NCI-H748 (cell line): ENCODE measurements around the gene DCC.

Experiments
- DNase-seq: peaks from one replicate; lab custom pipeline; 2025; ENCODE audit not compliant: unreplicated experiment; lab: John Stamatoyannopoulos, UW

DCC gene

DNA sequence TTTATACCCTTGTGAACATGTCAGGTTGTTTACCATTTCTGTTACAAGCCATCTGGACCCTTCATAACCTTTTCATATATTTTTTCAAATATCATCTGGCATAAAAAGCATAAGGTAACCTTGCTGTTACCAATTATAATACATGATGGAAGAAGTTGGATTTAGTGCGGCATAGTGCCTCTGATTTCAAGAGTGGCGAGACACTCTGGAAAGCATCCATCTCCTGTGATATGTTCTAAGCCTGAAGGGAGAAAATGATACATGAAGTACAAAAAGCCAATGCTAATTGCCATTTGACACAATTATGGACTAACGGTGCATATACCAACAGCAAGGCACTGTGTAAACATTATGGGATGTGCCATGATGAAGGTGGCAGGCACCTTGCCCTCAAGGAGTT is 75.1 kb downstream of the DCC start:
- DNase-seq: no peak

- DNase-seq: peak; percentile 58
Measured at GRCh38 chr18:52422985-52423601, 83.1 kb downstream of the DCC start.

DNA sequence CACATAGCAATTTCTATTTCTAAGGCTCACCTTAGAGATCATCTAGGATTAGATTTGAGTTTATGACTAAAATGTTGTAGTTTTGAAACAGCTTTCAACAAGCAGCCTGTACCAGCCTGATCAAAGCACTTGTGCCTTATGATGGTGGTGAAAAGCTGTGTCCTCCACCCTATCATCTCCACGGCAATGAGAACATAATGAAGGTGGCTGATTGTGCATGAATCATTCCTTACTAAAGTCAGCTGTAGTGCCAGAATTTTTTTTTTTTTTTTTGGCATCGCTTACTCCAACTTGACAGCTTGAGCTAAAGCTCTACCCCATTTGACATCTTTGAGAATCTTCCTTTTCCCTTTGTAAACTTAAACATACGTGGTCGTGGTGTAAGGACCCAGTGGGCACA is 86.0 kb downstream of the DCC start:
- peak; percentile 21 for DNase-seq

- no peak for DNase-seq
Measured at GRCh38 chr18:52426462-52426861, 86.5 kb downstream of the DCC start.

DNA sequence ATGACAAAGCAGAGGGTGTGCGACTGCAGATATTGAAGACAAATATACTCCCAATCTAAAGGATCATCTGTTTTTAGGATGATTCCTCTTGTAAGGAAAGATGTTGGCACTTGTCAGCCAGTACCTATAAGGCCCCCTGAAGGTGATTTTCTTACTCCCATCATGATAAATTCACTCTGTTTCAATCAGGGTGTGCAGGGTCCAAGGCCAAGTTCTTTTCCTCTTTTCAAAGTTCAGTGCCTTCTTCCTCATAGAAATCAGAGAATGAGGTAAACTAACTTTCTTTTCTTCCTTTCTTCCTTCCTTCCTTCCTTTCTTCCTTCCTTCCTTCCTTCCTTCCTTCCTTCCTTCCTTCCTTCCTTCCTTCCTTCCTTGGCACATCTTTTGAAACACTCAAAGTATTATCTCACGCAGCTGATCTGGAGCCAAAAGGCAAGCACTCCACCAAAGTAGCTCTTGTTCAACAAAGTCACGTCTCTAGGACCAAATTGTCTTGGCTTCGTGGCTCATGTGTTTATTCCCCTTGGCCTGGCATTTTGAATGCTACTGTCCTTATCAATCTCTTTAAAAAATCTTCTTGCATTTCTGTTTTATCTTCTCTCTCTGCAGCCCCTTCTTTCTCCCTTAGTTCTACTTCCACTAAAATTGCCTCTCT is 87.7 kb downstream of the DCC start:
- DNase-seq: no peak

- DNase-seq: no peak
Measured at GRCh38 chr18:52431683-52432082, 91.7 kb downstream of the DCC start.

GRCh38 chr18:52433797-52434196 is 93.8 kb downstream of the DCC start:
- no peak for DNase-seq

- DNase-seq: no peak
Measured at GRCh38 chr18:52435301-52435700, 95.3 kb downstream of the DCC start.

DNA sequence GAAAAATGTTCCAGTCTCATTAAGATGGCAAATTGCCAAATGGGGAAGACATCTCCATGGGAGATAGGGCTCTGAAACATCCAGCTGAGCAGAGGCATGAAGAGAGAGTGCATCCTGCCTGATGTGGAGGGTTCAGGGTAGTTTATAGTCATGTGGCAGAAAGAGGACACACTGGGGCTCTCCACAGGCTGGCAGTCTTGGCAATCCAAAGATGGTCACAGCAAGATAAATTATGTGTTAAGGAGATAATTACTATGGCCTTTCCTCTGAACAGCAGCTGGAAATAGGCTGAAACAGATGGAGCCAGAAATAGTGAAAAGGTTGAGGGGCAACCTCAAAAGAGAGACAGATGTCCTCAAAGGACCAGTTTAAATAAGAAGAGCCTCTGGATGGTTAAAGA is 97.2 kb downstream of the DCC start:
- peak; percentile 62 for DNase-seq

GRCh38 chr18:52439457-52439856 is 99.5 kb downstream of the DCC start:
- peak; percentile 71 for DNase-seq

GRCh38 chr18:52441794-52442193 is 101.8 kb downstream of the DCC start:
- no peak for DNase-seq

DNA sequence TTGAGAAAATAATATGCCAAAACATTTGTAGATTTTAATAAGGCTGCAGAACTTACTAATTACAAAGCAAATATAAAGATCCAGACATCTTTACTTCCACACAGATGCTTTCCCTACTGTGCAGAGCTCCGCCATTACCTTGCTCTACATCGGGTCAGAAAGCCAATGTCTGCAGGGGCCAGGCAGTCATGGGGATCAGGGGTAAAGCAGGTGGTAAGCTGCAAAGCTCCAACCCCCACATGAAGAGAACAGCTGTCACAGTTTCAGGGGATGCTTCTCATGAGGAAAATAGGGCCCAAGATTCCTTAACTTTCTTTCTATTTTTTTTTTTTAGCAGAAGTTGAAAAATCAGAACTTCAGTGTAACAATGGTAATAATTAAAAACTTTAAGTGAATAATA is 102.7 kb downstream of the DCC start:
- no peak for DNase-seq

DNA sequence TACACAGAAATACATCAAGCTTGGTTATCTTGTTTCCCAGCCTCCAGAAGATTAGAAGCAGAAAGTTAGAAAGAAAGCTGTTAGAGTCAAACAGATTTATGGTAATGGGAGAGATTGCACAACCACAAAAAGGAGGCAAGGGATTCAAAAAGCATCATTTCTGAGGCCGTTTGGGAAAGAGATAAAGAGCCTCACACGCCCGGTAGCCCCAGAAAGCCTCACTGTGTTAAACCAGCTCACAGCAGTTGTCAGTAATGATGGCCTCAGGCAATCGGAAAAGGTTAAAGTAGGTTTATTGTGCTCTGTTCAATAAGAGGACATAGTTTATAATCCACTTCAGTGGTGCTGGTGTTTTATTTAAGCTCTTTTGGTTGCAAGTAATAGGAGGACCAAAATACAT is 111.3 kb downstream of the DCC start:
- DNase-seq: peak; percentile 85

DNA sequence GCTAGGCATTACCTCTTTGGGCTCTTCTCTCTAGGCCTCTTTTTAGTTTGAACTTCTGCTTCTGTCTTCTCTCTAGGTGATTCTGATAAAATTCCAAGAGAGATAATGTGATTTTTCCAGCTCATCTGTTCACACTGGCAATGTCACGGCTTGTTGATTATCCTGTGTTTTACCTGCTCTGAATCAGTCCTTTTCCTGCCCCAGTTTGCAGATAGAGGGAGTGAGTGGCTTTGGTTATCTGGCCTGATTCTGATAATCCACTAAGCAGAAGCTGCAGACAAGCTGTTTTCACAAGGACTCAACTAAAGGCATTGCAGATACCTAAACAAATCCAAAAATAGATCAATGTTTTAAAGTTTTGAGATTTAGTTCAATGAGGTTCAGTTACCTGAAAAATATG is 111.9 kb downstream of the DCC start:
- peak; percentile 43 for DNase-seq

DNA sequence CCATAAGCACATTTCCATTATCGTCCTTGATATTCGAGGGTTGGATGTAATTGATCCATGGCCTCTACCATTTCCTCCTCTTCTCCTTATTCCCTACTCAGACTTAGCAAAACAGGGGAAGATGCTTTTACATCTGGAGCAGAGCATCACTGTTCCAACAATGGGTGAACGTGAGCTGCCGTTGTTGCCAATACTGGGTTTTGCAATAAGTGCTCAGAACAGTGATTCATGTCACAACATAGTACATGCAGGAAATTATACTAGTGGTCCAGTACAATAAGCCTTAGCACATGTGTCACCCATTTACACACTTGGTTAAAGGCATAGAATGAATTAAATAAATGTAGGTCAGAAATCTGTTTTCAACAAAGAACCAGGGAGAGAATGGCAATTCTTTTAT is 112.4 kb downstream of the DCC start:
- DNase-seq: no peak

DNA sequence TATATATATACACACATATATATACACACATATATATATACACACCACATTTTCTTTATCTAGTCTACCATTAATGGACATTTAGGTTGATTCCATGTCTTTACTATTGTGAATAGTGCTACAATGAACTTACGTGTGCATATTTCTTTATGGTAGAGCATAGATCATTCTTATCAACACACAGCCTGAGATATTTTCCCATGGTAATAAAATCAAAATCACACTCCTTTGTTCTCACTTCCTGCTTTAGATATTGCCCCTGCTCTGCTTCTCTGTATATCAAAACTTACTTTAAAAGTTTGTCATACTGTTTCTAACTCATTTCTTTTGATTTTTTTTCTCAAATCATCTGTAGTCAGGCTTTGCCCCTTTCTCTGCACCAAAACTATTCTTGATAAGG is 119.9 kb downstream of the DCC start:
- DNase-seq: no peak

DNA sequence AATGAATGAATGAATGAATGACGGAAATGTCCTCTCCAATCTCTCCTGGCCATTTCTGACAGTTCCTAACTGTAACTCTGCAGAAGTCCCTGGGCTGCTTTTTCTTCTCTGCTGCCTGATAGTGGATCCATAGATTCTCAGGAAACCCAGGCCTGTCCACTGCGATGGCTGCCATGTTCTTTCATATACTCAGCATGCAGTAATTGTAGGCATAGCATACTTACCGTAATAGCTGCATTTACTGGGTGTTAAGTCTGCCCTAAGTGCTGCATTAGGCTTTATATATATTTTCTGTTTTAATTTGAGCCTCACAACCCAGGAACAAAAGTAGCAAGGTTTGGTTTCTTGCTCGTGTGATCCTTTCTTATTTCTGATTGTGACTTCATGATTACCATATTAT is 122.9 kb downstream of the DCC start:
- DNase-seq: no peak

DNA sequence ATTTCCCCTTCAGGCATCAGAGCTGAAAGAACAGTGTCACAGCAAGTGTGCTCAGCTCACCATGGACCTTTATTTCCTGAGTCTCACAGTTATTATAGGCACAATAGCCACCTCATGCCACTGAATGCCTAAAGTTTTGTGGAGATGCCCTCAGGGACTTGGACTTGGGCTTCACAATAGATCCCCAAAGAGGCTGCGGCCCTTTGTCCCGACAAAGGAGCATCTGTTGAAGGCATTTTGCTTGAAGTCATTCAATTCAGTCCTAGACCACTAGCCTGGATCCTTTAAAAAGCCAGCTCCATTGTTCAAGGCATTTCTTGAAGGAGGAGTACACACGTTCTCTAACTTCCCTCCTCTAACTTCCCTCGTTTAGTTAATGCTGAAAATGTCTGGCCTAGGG is 125.4 kb downstream of the DCC start:
- DNase-seq: no peak

- no peak for DNase-seq
Measured at GRCh38 chr18:52468496-52468895, 128.5 kb downstream of the DCC start.

GRCh38 chr18:52475325-52475724 is 135.3 kb downstream of the DCC start:
- no peak for DNase-seq

DNA sequence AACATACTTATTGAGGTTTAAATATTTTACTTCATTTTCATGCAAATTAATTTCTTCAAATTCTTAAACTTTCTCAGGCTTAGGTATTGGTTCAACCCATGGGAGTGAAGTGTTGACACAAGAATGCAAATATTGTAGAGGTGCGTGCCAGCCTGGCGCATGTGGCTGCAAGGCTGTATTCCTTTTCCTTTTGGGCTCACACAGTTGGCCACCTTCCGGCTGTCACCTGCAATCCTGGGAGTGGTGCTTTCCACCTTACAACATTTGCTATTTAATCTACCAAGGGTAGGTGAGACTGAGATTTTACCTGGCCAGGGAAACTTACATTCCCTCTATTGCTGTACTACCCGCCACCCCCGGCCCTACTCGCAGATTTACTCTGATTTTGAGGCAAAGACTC is 141.1 kb downstream of the DCC start:
- peak; percentile 19 for DNase-seq

DNA sequence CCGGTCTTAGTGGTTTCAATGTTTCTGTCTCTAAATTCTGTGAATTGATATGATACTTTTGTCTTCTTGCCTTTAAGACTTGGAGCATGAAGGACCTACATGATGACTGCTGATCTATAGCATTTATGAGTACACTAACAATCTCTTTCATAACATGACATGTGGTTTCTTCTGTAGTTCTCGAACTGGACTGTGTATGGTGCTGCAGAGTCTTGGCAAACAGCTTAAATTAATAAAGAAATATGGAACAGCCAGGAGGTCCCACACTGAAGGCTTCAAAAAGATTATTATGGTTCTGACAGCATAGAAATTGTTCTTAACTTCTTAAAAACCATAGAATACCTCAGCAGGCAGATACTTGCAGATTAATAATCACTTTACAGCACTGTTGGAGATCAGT is 145.0 kb downstream of the DCC start:
- no peak for DNase-seq

GRCh38 chr18:52486052-52486451 is 146.1 kb downstream of the DCC start:
- DNase-seq: no peak
